Hepatocyte (in vitro differentiated cells): Measurements from ENCODE around the gene ZNF518B. TPM values are rescaled to one million over a fixed set of nuclear protein-coding genes. Genes with fewer than 3 reads are reported as not detected.

Experiments
- DNase-seq: peaks from one replicate; pipeline ENCODE4 v3.0.0-alpha.2; 2016; ENCODE audit warnings: low spot score
- H2AFZ ChIP-seq: fragments of 200-600 bp; sonication (generic); 2 replicates; pipeline ENCODE4 v1.6.0; 2016; ENCODE audit warnings: antibody characterized with exemption, mild to moderate bottlenecking
- H3K27ac ChIP-seq: fragments of 200-600 bp; sonication (generic); 2 replicates; pipeline ENCODE4 v1.5.1; 2016; ENCODE audit warnings: mild to moderate bottlenecking
- H3K27me3 ChIP-seq: fragments of 200-600 bp; sonication (generic); 2 replicates; pipeline ENCODE4 v1.6.1; 2016
- H3K36me3 ChIP-seq: fragments of 200-600 bp; sonication (generic); replicated peaks from 2 replicates; pipeline ENCODE4 v1.5.1; 2016; ENCODE audit warnings: low read depth; ENCODE audit not compliant: insufficient read depth
- H3K4me1 ChIP-seq: fragments of 200-600 bp; sonication (generic); 2 replicates; pipeline ENCODE4 v1.5.1; 2016; ENCODE audit warnings: mild to moderate bottlenecking, moderate library complexity; ENCODE audit not compliant: insufficient read depth
- H3K4me2 ChIP-seq: fragments of 200-600 bp; sonication (generic); 2 replicates; pipeline ENCODE4 v1.6.0; 2016
- H3K4me3 ChIP-seq: fragments of 200-600 bp; sonication (generic); 2 replicates; pipeline ENCODE4 v1.5.1; 2016; ENCODE audit warnings: mild to moderate bottlenecking
- H3K79me2 ChIP-seq: fragments of 200-600 bp; sonication (generic); 2 replicates; pipeline ENCODE4 v1.6.0; 2017; ENCODE audit warnings: mild to moderate bottlenecking
- H3K9me2 ChIP-seq: fragments of 200-600 bp; sonication (generic); replicated peaks from 2 replicates; pipeline ENCODE4 v1.6.0; 2017; ENCODE audit warnings: mild to moderate bottlenecking; ENCODE audit not compliant: insufficient read depth
- H3K9me3 ChIP-seq: fragments of 200-600 bp; sonication (generic); 2 replicates; pipeline ENCODE4 v1.5.1; 2016; ENCODE audit warnings: low read depth, mild to moderate bottlenecking
- H4K20me1 ChIP-seq: fragments of 200-600 bp; sonication (generic); 2 replicates; pipeline ENCODE4 v1.6.0; 2016; ENCODE audit warnings: mild to moderate bottlenecking; ENCODE audit not compliant: insufficient read depth, poor library complexity, severe bottlenecking
- CTCF ChIP-seq: fragments of 200-600 bp; sonication (generic); IDR thresholded peaks from 2 replicates; pipeline ENCODE4 v1.5.1; 2016; ENCODE audit warnings: antibody characterized with exemption, mild to moderate bottlenecking; ENCODE audit not compliant: poor library complexity
- EZH2 ChIP-seq: fragments of 200-600 bp; sonication (generic); IDR thresholded peaks from 2 replicates; pipeline ENCODE4 v1.6.1; 2016; ENCODE audit warnings: antibody characterized with exemption, mild to moderate bottlenecking, borderline replicate concordance
- EZH2phosphoT487 ChIP-seq: fragments of 200-600 bp; sonication (generic); IDR thresholded peaks from one replicate; pipeline ENCODE4 v1.6.1; 2018; ENCODE audit warnings: antibody characterized with exemption, mild to moderate bottlenecking, low read depth, moderate library complexity; ENCODE audit not compliant: unreplicated experiment, severe bottlenecking
- WGBS: methylation state at CpG from one replicate; pipeline ENCODE4 v1.1.6; 2016; ENCODE audit warnings: low lambda C conversion rate; ENCODE audit errors: missing lambda C conversion rate; 5-methylcytosine and 5-hydroxymethylcytosine counted together
- polyA plus RNA-seq: library from polyadenylated mRNA; unstranded; fragments of >200 nt; fragmentation: Nextera tagmentation; extraction: Ambion mirVana; gene quantifications from 2 replicates; pipeline ENCODE4 v1.2.1, GENCODE V29; 2016
- total RNA-seq: library from RNA; depleted of rRNA; stranded (reverse); fragments of >200 nt; gene quantifications from 2 replicates; pipeline ENCODE4 v1.2.3, GENCODE V29; 2014

The ZNF518B gene
- total and polyA plus RNA-seq, 2 experiments from 2014 or later, result 13.1 to 59.3 TPM

DNA sequence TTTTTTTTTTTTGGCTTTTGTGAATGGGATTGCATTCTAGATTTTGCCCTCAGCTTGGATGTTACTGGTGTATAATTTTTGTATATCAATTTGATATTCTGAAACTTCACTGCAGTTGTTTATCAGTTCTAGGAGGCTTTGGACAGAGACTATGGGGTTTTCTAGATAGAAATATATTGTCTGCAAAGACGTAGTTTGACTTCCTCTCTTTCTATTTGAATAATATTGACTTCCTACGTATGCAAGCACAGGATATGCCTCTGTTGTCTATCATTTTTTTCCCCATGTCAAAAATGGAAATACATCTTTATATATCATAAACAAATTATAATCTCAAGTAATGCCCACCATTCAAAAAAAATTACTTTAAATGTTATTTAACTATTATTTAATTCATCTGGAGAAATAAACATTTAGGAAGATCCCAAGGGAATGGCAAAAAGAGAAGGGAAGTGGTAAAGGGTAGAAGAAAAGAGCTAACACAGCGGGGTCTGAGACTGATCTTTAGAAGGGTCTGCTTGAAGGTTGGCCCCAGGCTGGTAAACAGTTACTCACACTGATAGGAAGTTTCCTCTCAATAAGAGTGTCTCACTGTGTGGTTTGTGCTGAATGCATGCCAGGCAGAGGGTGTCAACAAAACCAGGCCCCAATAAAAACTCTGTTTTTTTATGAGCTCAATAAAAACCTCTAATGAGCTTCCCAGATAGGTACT, 35.7 kb downstream of the ZNF518B start:
- H3K4me1 ChIP-seq, result peaks cover 3% of the 10 kb centered on the region
- DNase-seq, result no peak
- H3K27ac ChIP-seq, result no peak overlapping the region
- H4K20me1 ChIP-seq, result no peaks in the 10 kb centered on the region
- H3K4me3 ChIP-seq, result no peak overlapping the region
- no peaks in the 10 kb centered on the region for H3K9me3 ChIP-seq
- no peaks in the 10 kb centered on the region for H3K9me2 ChIP-seq
- H2AFZ ChIP-seq, result no peak overlapping the region
- no peaks in the 10 kb centered on the region for H3K36me3 ChIP-seq
- no peaks in the 10 kb centered on the region for H3K27me3 ChIP-seq
- TF ChIP-seq CTCF (no peak), EZH2phosphoT487 (no peak), EZH2 (no peak)
- H3K79me2 ChIP-seq, result no peaks in the 10 kb centered on the region
- H3K4me2 ChIP-seq, result no peak overlapping the region
- WGBS, result 80% methylated on average over 3 of the region's 3 CpGs

DNA sequence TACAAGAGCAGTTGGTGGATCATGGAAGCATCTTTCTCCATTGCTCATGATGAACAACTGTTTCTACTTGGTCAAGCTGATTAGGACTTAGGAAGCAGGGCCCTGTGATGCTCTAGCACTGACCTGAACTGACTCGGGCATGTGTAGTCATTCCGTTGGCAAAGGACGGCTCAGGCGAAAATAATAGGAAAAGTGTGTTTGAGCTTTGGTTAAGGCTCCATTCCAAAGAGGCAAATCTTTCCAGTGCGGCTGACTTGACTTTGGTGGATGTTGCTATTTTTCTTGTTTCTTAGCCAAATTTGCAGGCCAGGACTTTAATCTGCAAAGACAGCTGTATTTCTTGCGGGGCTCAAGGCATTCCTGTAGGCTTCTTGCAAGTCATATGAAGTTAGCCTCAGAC, 39.5 kb downstream of the ZNF518B start:
- Histone ChIP-seq H3K9me2 (no peaks in the 10 kb centered on the region), H3K36me3 (no peaks in the 10 kb centered on the region), H3K4me3 (no peak overlapping the region), H3K27ac (no peak overlapping the region), H2AFZ (no peak overlapping the region), H4K20me1 (no peaks in the 10 kb centered on the region), H3K79me2 (no peaks in the 10 kb centered on the region), H3K9me3 (no peaks in the 10 kb centered on the region), H3K27me3 (no peaks in the 10 kb centered on the region), H3K4me1 (peaks cover 3% of the 10 kb centered on the region), H3K4me2 (no peak overlapping the region)
- DNase-seq, result no peak
- WGBS, result 93% methylated on average over 6 of the region's 6 CpGs
- TF ChIP-seq CTCF (no peak), EZH2phosphoT487 (no peak), EZH2 (no peak)

DNA sequence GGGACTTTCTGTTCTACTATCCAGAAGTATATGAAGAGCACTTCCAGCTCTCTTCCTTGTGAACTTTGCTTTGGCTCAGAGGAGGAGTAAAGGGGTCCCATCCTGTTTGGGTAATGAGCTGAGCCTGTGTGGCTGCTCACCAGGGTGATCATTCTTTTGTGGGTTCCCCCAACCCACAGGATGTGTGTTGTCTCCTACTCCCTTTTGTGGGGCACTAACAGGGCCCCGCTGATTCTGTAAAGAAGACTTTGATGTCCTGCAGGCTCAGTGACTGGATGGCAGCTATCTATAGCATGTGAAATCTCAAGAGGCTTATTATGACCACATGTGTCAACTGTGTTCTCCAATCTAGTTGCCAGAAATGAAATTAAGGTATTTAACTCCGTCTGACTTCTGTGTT, 40.8 kb downstream of the ZNF518B start:
- no peak for DNase-seq
- no peaks in the 10 kb centered on the region for H3K36me3 ChIP-seq
- H3K4me2 ChIP-seq, result no peak overlapping the region
- WGBS, result 58% methylated on average over 2 of the region's 2 CpGs
- no peak overlapping the region for H3K4me3 ChIP-seq
- H3K27ac ChIP-seq, result no peak overlapping the region
- no peaks in the 10 kb centered on the region for H3K9me2 ChIP-seq
- no peaks in the 10 kb centered on the region for H3K79me2 ChIP-seq
- no peak for TF ChIP-seq EZH2phosphoT487
- no peaks in the 10 kb centered on the region for H4K20me1 ChIP-seq
- no peaks in the 10 kb centered on the region for H3K4me1 ChIP-seq
- H3K9me3 ChIP-seq, result no peaks in the 10 kb centered on the region
- H2AFZ ChIP-seq, result no peak overlapping the region
- no peaks in the 10 kb centered on the region for H3K27me3 ChIP-seq

- H4K20me1 ChIP-seq, result no peaks in the 10 kb centered on the region
- 62% methylated on average over 2 of the region's 2 CpGs for WGBS
- no peak overlapping the region for H3K27ac ChIP-seq
- H3K79me2 ChIP-seq, result no peaks in the 10 kb centered on the region
- no peak overlapping the region for H3K4me2 ChIP-seq
- no peaks in the 10 kb centered on the region for H3K9me3 ChIP-seq
- H3K4me1 ChIP-seq, result no peaks in the 10 kb centered on the region
- no peak overlapping the region for H2AFZ ChIP-seq
- no peak overlapping the region for H3K4me3 ChIP-seq
- TF ChIP-seq CTCF, result no peak
- TF ChIP-seq EZH2phosphoT487, result no peak
- no peak for TF ChIP-seq EZH2
- H3K9me2 ChIP-seq, result no peaks in the 10 kb centered on the region
- no peaks in the 10 kb centered on the region for H3K36me3 ChIP-seq
- DNase-seq, result no peak
- H3K27me3 ChIP-seq, result no peaks in the 10 kb centered on the region
These were observed 44.0 kb downstream of the ZNF518B start for GRCh38 chr4:10413177-10413576.
